HEK293 (cell line): ENCODE data around the gene RAB44.
"Not testable (repeated sequence)": the region's sequence is repeated elsewhere in the genome, so short reads cannot be mapped to it uniquely, and the experiment has no call there.

Experiments
- CTCF ChIP-seq: fragments of 450-650 bp; formaldehyde crosslinking; IDR thresholded peaks from 2 replicates; pipeline ENCODE4 v1.5.1; 2016; ENCODE audit warnings: missing biosample characterization, missing genetic modification characterization
- INSM2 ChIP-seq: fragments of 450-650 bp; formaldehyde crosslinking; IDR thresholded peaks from 2 replicates; pipeline ENCODE4 v1.5.1; 2016; ENCODE audit warnings: missing biosample characterization, missing genetic modification characterization
- KLF16 ChIP-seq: fragments of 450-650 bp; formaldehyde crosslinking; IDR thresholded peaks from 2 replicates; pipeline ENCODE4 v1.5.1; 2017; ENCODE audit warnings: missing biosample characterization, missing genetic modification characterization
- YY1 ChIP-seq: fragments of 450-650 bp; formaldehyde crosslinking; IDR thresholded peaks from 2 replicates; pipeline ENCODE4 v1.5.1; 2018; ENCODE audit warnings: missing biosample characterization, missing genetic modification characterization
- ZIC2 ChIP-seq: fragments of 450-650 bp; formaldehyde crosslinking; IDR thresholded peaks from 2 replicates; pipeline ENCODE4 v1.5.1; 2016; ENCODE audit warnings: missing biosample characterization, missing genetic modification characterization
- ZNF114 ChIP-seq: fragments of 450-650 bp; formaldehyde crosslinking; IDR thresholded peaks from 2 replicates; pipeline ENCODE4 v1.5.0; 2017; ENCODE audit warnings: missing biosample characterization, missing genetic modification characterization
- ZNF394 ChIP-seq: fragments of 450-650 bp; formaldehyde crosslinking; IDR thresholded peaks from 2 replicates; pipeline ENCODE4 v1.5.1; 2016; ENCODE audit warnings: missing biosample characterization, missing genetic modification characterization, mild to moderate bottlenecking, moderate library complexity, borderline replicate concordance
- ZNF658 ChIP-seq: fragments of 450-650 bp; formaldehyde crosslinking; IDR thresholded peaks from 2 replicates; pipeline ENCODE4; 2016; ENCODE audit warnings: missing biosample characterization, missing genetic modification characterization
- ZNF747 ChIP-seq: fragments of 450-650 bp; formaldehyde crosslinking; IDR thresholded peaks from 2 replicates; pipeline ENCODE4 v1.5.1; 2016; ENCODE audit warnings: missing biosample characterization, missing genetic modification characterization
- ZXDB ChIP-seq: fragments of 450-650 bp; formaldehyde crosslinking; IDR thresholded peaks from 2 replicates; pipeline ENCODE4 v1.5.1; 2016; ENCODE audit warnings: missing biosample characterization, missing genetic modification characterization
- TF ChIP-seq, protein P1 (sequence below): fragments of 450-650 bp; formaldehyde crosslinking; IDR thresholded peaks from 2 replicates; pipeline ENCODE4 v1.5.1; 2016; ENCODE audit warnings: missing biosample characterization, missing genetic modification characterization
- TF ChIP-seq, protein P2 (sequence below): fragments of 450-650 bp; formaldehyde crosslinking; conservative IDR thresholded peaks from 2 replicates; pipeline ENCODE4 v1.5.1; 2016; ENCODE audit warnings: low read depth, missing biosample characterization, missing genetic modification characterization

GRCh38 chr6:36723992-36724391 is 26.4 kb downstream of the RAB44 start:
- TF ChIP-seq, protein P1, sequence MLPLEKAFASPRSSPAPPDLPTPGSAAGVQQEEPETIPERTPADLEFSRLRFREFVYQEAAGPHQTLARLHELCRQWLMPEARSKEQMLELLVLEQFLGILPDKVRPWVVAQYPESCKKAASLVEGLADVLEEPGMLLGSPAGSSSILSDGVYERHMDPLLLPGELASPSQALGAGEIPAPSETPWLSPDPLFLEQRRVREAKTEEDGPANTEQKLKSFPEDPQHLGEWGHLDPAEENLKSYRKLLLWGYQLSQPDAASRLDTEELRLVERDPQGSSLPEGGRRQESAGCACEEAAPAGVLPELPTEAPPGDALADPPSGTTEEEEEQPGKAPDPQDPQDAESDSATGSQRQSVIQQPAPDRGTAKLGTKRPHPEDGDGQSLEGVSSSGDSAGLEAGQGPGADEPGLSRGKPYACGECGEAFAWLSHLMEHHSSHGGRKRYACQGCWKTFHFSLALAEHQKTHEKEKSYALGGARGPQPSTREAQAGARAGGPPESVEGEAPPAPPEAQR (tag by site-specific recombination) = not testable (repeated sequence)
- TF ChIP-seq ZIC2; INSM2 (tag by site-specific recombination); CTCF (tag by site-specific recombination); ZNF747; ZNF114; KLF16 (tag by site-specific recombination); ZXDB (tag by site-specific recombination); YY1; ZNF658 (tag by site-specific recombination); ZNF394 (tag by site-specific recombination): not testable (repeated sequence)
- TF ChIP-seq, protein P2, sequence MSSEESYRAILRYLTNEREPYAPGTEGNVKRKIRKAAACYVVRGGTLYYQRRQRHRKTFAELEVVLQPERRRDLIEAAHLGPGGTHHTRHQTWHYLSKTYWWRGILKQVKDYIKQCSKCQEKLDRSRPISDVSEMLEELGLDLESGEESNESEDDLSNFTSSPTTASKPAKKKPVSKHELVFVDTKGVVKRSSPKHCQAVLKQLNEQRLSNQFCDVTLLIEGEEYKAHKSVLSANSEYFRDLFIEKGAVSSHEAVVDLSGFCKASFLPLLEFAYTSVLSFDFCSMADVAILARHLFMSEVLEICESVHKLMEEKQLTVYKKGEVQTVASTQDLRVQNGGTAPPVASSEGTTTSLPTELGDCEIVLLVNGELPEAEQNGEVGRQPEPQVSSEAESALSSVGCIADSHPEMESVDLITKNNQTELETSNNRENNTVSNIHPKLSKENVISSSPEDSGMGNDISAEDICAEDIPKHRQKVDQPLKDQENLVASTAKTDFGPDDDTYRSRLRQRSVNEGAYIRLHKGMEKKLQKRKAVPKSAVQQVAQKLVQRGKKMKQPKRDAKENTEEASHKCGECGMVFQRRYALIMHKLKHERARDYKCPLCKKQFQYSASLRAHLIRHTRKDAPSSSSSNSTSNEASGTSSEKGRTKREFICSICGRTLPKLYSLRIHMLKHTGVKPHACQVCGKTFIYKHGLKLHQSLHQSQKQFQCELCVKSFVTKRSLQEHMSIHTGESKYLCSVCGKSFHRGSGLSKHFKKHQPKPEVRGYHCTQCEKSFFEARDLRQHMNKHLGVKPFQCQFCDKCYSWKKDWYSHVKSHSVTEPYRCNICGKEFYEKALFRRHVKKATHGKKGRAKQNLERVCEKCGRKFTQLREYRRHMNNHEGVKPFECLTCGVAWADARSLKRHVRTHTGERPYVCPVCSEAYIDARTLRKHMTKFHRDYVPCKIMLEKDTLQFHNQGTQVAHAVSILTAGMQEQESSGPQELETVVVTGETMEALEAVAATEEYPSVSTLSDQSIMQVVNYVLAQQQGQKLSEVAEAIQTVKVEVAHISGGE (tag by site-specific recombination) = not testable (repeated sequence)
